A673 (cell line): Measurements from ENCODE around the gene DEGS1. TPM values are rescaled to one million over a fixed set of nuclear protein-coding genes. Genes with fewer than 3 reads are reported as not detected.

Source experiments
- BruUV-seq: library from RNA; stranded (reverse); fragments of 400-500 nt; replicated peaks from 2 replicates; lab custom pipeline; 2021; lab: Mats Ljungman, UMichigan
- CTCF ChIA-PET: fragments of 300-600 bp; sonication (Branson Sonifier 250); formaldehyde crosslinking; loops from one replicate; lab custom pipeline; 2022; ENCODE audit warnings: antibody characterized with exemption; lab: Charles Lee
- POLR2A ChIA-PET: fragments of 300-600 bp; sonication (Branson Sonifier 250); formaldehyde crosslinking; loops from one replicate; lab custom pipeline; 2022; ENCODE audit warnings: antibody characterized with exemption; ENCODE audit not compliant: low non-redundant PET; lab: Charles Lee
- DNase-seq: peaks from one replicate; pipeline ENCODE4 v3.0.0-alpha.2; 2015; ENCODE audit warnings: low spot score
- H3K27ac ChIP-seq: fragments of 200-600 bp; sonication (generic); 2 replicates; pipeline ENCODE4 v1.5.1; 2016; ENCODE audit warnings: mixed run types, low read depth, mild to moderate bottlenecking, mixed read lengths, antibody characterized with exemption, low read length; ENCODE audit not compliant: poor library complexity, severe bottlenecking
- H3K27me3 ChIP-seq: fragments of 200-600 bp; sonication (generic); replicated peaks from 2 replicates; pipeline ENCODE4 v1.6.1; 2017; ENCODE audit warnings: mixed run types, low read depth, mild to moderate bottlenecking, mixed read lengths, antibody characterized with exemption, low read length; ENCODE audit not compliant: insufficient read depth, poor library complexity
- H3K36me3 ChIP-seq: fragments of 200-600 bp; sonication (generic); 2 replicates; pipeline ENCODE4 v1.6.1; 2016; ENCODE audit warnings: mixed run types, mild to moderate bottlenecking, mixed read lengths, antibody characterized with exemption, low read length; ENCODE audit not compliant: insufficient read depth, poor library complexity, severe bottlenecking
- H3K4me1 ChIP-seq: fragments of 200-600 bp; sonication (generic); 2 replicates; pipeline ENCODE4 v1.6.1; 2017; ENCODE audit warnings: mixed run types, mild to moderate bottlenecking, mixed read lengths, antibody characterized with exemption, low read length; ENCODE audit not compliant: insufficient read depth, poor library complexity, severe bottlenecking
- H3K4me3 ChIP-seq: fragments of 200-600 bp; sonication (generic); 2 replicates; pipeline ENCODE4 v1.5.1; 2016; ENCODE audit warnings: low read depth, mixed run types, mild to moderate bottlenecking, mixed read lengths, low read length; ENCODE audit not compliant: poor library complexity, severe bottlenecking
- H3K9me3 ChIP-seq: fragments of 200-600 bp; sonication (generic); 2 replicates; pipeline ENCODE4 v1.6.1; 2016; ENCODE audit warnings: mixed run types, low read depth, mild to moderate bottlenecking, mixed read lengths, antibody characterized with exemption, low read length; ENCODE audit not compliant: poor library complexity, severe bottlenecking
- CTCF ChIP-seq: fragments of 300-800, 200-600 bp; sonication (generic); conservative IDR thresholded peaks from 2 replicates; pipeline ENCODE4 v1.5.1; 2017; ENCODE audit warnings: low read depth, mild to moderate bottlenecking, antibody characterized with exemption, low read length, moderate library complexity, mixed read lengths
- EZH2 ChIP-seq: fragments of 200-600 bp; sonication (generic); IDR thresholded peaks from 2 replicates; pipeline ENCODE4 v1.6.1; 2017; ENCODE audit warnings: borderline replicate concordance, low read depth, mild to moderate bottlenecking, mixed read lengths, antibody characterized with exemption, low read length; ENCODE audit not compliant: poor library complexity, severe bottlenecking
- intact Hi-C: fragments of 100-400 bp; cut with micrococcal nuclease; formaldehyde crosslinking; loops from one replicate; pipeline ENCODE4 v1.10.0; 2022; ENCODE audit not compliant: unreplicated experiment
- total RNA-seq: library from RNA; stranded (reverse); gene quantifications from 2 replicates; pipeline ENCODE4 v1.2.3, GENCODE V29; 2021

Gene DEGS1
- total RNA-seq, 1 experiment from 2014 or later = 70.0 TPM

DNA sequence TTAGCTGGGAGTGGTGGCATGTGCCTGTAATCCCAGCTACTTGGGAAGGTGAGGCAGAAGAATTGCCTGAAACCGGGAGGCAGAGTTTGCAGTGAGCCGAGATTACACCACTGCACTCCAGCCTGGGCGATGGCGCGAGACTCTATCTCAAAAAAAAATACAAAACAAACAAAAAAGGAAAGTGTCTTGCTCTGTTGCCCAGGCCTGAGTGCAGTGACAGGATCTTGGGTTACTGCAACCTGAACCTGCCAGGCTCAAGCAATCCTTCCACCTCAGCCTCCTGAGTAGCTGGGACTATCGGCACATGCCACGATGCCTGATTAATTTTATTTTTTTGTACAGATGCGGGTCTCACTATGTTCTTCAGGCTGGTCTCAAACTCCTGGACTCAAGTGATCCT is 33.3 kb downstream of the DEGS1 start:
- Histone ChIP-seq H3K4me3 (no peak overlapping the region), H3K27ac (no peak overlapping the region), H3K9me3 (no peaks in the 10 kb centered on the region), H3K4me1 (peaks cover 14% of the 10 kb centered on the region), H3K27me3 (no peaks in the 10 kb centered on the region), H3K36me3 (no peaks in the 10 kb centered on the region)
- no peak for DNase-seq
- CTCF ChIA-PET = no interaction called here
- POLR2A ChIA-PET = no interaction called here
- TF ChIP-seq EZH2 (no peak), CTCF (no peak)
- intact Hi-C loops = no loop called here
- BruUV-seq = no TSS peak

GRCh38 chr1:224217655-224218623 is 34.9 kb downstream of the DEGS1 start:
- DNase-seq = peak; percentile 28
- no peaks in the 10 kb centered on the region for H3K9me3 ChIP-seq
- no peaks in the 10 kb centered on the region for H3K36me3 ChIP-seq
- ChIA-PET POLR2A (no interaction called here), CTCF (no interaction called here)
- intact Hi-C loops = no loop called here
- no peak for TF ChIP-seq EZH2
- no peak for TF ChIP-seq CTCF
- H3K4me1 ChIP-seq = peaks cover 14% of the 10 kb centered on the region
- peak overlapping the region; percentile 37 for H3K27ac ChIP-seq
- no peaks in the 10 kb centered on the region for H3K27me3 ChIP-seq
- H3K4me3 ChIP-seq = no peak overlapping the region
- BruUV-seq = no TSS peak

GRCh38 chr1:224219011-224219611 is 36.1 kb downstream of the DEGS1 start:
- peaks cover 14% of the 10 kb centered on the region for H3K4me1 ChIP-seq
- H3K36me3 ChIP-seq = no peaks in the 10 kb centered on the region
- no TSS peak for BruUV-seq
- TF ChIP-seq EZH2 (no peak), CTCF (no peak)
- H3K27me3 ChIP-seq = no peaks in the 10 kb centered on the region
- CTCF ChIA-PET = no interaction called here
- POLR2A ChIA-PET = no interaction called here
- no peak for DNase-seq
- H3K4me3 ChIP-seq = no peak overlapping the region
- H3K27ac ChIP-seq = no peak overlapping the region
- no peaks in the 10 kb centered on the region for H3K9me3 ChIP-seq
- intact Hi-C loops = no loop called here
